Fibroblast of mammary gland (primary cell): ENCODE measurements around the gene PCP4.

ENCODE experiments used
- DNase-seq: peaks from one replicate; pipeline ENCODE4 v3.0.0-alpha.2; 2010; ENCODE audit warnings: low read depth
- H3K4me3 ChIP-seq: 2 replicates; pipeline ENCODE4 v1.5.1; 2011; ENCODE audit warnings: low read depth, mild to moderate bottlenecking, low read length, moderate library complexity; ENCODE audit not compliant: control insufficient read depth
- CTCF ChIP-seq: conservative IDR thresholded peaks from 2 replicates; pipeline ENCODE4 v1.5.1; 2011; ENCODE audit warnings: low read depth, low read length, inconsistent platforms; ENCODE audit not compliant: control insufficient read depth, insufficient read depth

The PCP4 gene

GRCh38 chr21:39867198-39867650 is at the start of gene PCP4:
TSS of gene PCP4 (plus strand) at chr21:39867438. CDS start at chr21:39867502, 64 bp downstream.
- peak; percentile 20 for DNase-seq
- no peak within 1 kb of the TSS for H3K4me3 ChIP-seq
- peak; percentile 62 for TF ChIP-seq CTCF

- no peak overlapping the region for H3K4me3 ChIP-seq
- DNase-seq, result no peak
- no peak for TF ChIP-seq CTCF
These were observed 48.7 kb upstream of the PCP4 start for GRCh38 chr21:39818557-39818956.

DNA sequence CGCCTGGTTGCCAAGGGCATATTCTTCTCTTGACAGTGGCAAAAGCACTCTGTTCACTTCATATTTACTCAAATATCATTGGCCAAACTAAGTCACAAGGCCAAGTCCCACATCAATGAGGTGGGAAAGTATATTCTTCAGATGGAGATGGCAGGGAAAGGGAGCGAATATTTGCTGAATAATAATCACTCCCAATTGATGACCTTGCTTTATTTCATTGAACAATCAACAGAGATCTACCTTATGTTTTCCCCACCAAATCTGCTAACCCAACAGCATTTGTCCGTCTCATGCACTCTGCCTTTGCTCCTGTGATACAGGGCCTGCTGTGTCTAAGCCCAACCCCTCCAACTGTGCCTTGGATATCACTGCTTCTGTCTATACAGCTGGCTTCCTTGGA is 45.2 kb upstream of the PCP4 start:
- H3K4me3 ChIP-seq, result no peak overlapping the region
- TF ChIP-seq CTCF, result no peak
- no peak for DNase-seq

DNA sequence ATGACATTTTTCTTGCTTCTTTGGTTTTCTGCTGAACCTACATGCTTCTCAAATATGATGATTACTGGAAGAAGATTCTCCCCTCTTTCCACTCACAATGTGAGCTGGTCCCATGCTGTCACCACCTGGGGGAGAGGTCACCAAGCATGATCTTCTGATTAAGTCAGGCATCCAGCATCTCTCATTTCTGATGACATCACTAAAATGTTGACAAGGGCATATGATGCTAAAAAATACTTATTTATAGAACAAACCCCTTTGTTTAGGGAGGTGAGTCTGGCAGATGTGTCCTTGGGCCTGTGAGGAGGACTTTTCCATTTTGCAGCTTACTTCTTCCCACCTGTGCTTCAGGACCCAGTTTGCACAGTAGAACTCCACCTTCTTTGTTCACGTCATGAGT is 42.0 kb upstream of the PCP4 start:
- no peak overlapping the region for H3K4me3 ChIP-seq
- TF ChIP-seq CTCF, result no peak
- no peak for DNase-seq

GRCh38 chr21:39834543-39834942 is 32.7 kb upstream of the PCP4 start:
- DNase-seq, result no peak
- no peak overlapping the region for H3K4me3 ChIP-seq
- TF ChIP-seq CTCF, result no peak

GRCh38 chr21:39837861-39838359 is 29.3 kb upstream of the PCP4 start:
- no peak for TF ChIP-seq CTCF
- H3K4me3 ChIP-seq, result no peak overlapping the region
- DNase-seq, result no peak

GRCh38 chr21:39840373-39841097 is 26.7 kb upstream of the PCP4 start:
- TF ChIP-seq CTCF, result no peak
- no peak overlapping the region for H3K4me3 ChIP-seq
- DNase-seq, result no peak
